Stimulated activated CD8-positive, alpha-beta memory T cell treated with anti-CD3 and anti-CD28 coated beads, Interleukin-4, amount 100 ng/mL, for 1 hour (primary cell): Measurements from ENCODE around the gene KRT23.

Experiments
- DNase-seq, 2 donors: peaks; one replicate each; pipeline ENCODE4 v3.0.0-alpha.2; 2020; ENCODE audit warnings: low read depth in 2 of 2, low spot score in 1 of 2

Gene KRT23

DNA sequence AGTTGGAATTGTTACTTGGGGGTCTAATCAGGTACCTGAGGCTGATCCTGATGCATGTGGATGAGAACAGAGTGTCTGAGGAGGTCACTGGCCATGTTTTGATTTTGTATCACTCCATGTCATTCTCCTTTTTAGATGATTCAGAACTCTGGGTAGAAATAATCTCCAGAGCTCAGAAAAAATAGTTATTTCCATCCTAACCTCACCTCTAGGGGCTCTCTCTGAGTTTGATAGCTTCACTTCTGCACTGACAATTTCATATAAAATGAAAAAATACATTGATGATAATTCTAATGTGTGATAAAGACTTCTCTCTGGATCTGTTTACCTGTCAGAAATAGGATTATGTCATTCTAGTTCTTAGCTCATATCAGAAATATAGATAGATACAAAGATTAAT, 64.2 kb downstream of the KRT23 start:
- DNase-seq, result no peak
